ENCODE measurements around the gene MDN1. TPM values are rescaled to one million over a fixed set of nuclear protein-coding genes. Genes with fewer than 3 reads are reported as not detected.

Gene MDN1
- total and polyA plus RNA-seq, 7 donors: 3.0 to 29.9 (median 16.5) TPM

GRCh38 chr6:89724981-89725380 lies 94.6 kb downstream of the MDN1 start:
- intact Hi-C loops (cut with DNase I): no loop called here
- no peak overlapping the region for H3K27ac ChIP-seq
- H3K9me3 ChIP-seq: no peaks in the 10 kb centered on the region
- H3K36me3 ChIP-seq: peaks cover 13 to 93% (median 37%) of the 10 kb centered on the region in 4 donors
- WGBS, 2 donors: 94 to 95% methylated on average over 3 of the region's 3 CpGs
- H3K4me3 ChIP-seq: no peak overlapping the region
- DNase-seq: no peak
- TF ChIP-seq POLR2AphosphoS5 (IDR thresholded peaks at IDR 0.05): no peak
- TF ChIP-seq CTCF (IDR thresholded peaks at IDR 0.05): no peak
- H3K27me3 ChIP-seq: no peaks in the 10 kb centered on the region
- no peaks in the 10 kb centered on the region for H3K4me1 ChIP-seq

GRCh38 chr6:89723046-89723445 lies 96.5 kb downstream of the MDN1 start:
- Histone ChIP-seq H3K36me3 (peaks cover 18 to 91% (median 39%) of the 10 kb centered on the region in 4 donors), H3K27ac (no peak overlapping the region), H3K27me3 (no peaks in the 10 kb centered on the region), H3K4me3 (no peak overlapping the region), H3K9me3 (no peaks in the 10 kb centered on the region), H3K4me1 (no peaks in the 10 kb centered on the region)
- intact Hi-C loops (cut with DNase I): no loop called here
- TF ChIP-seq POLR2AphosphoS5 (IDR thresholded peaks at IDR 0.05) (no peak), CTCF (IDR thresholded peaks at IDR 0.05) (no peak), POLR2A (IDR thresholded peaks at IDR 0.05) (no peak), EP300 (IDR thresholded peaks at IDR 0.05) (no peak)
- 95 to 99% methylated on average over 2 of the region's 2 CpGs for WGBS, 2 donors
- no peak for DNase-seq

GRCh38 chr6:89716532-89716931 lies 103.1 kb downstream of the MDN1 start:
- TF ChIP-seq CTCF (IDR thresholded peaks at IDR 0.05) (no peak), POLR2A (IDR thresholded peaks at IDR 0.05) (no peak), EP300 (IDR thresholded peaks at IDR 0.05) (no peak), POLR2AphosphoS5 (IDR thresholded peaks at IDR 0.05) (no peak)
- Histone ChIP-seq H3K9me3 (no peaks in the 10 kb centered on the region), H3K27me3 (no peaks in the 10 kb centered on the region), H3K4me1 (no peaks in the 10 kb centered on the region), H3K27ac (no peak overlapping the region), H3K4me3 (no peak overlapping the region), H3K36me3 (peaks cover 5 to 95% (median 31%) of the 10 kb centered on the region in 4 donors)
- WGBS, 2 donors: 96 to 97% methylated on average over 3 of the region's 3 CpGs
- intact Hi-C loops (cut with DNase I): no loop called here
- no peak for DNase-seq

GRCh38 chr6:89711801-89712200 lies 107.8 kb downstream of the MDN1 start:
- Histone ChIP-seq H3K36me3 (peaks cover 5 to 100% (median 26%) of the 10 kb centered on the region in 4 donors), H3K27ac (no peak overlapping the region), H3K9me3 (no peaks in the 10 kb centered on the region), H3K27me3 (no peaks in the 10 kb centered on the region), H3K4me1 (no peaks in the 10 kb centered on the region), H3K4me3 (no peak overlapping the region)
- intact Hi-C loops (cut with DNase I): no loop called here
- DNase-seq: no peak
- WGBS, 2 donors: 85 to 91% methylated on average over 3 of the region's 3 CpGs
- no peak for TF ChIP-seq POLR2A (IDR thresholded peaks at IDR 0.05)
- no peak for TF ChIP-seq POLR2AphosphoS5 (IDR thresholded peaks at IDR 0.05)
- no peak for TF ChIP-seq EP300 (IDR thresholded peaks at IDR 0.05)
- TF ChIP-seq CTCF (IDR thresholded peaks at IDR 0.05): no peak

GRCh38 chr6:89708316-89708715 lies 111.3 kb downstream of the MDN1 start:
- TF ChIP-seq EP300 (IDR thresholded peaks at IDR 0.05) (no peak), POLR2AphosphoS5 (IDR thresholded peaks at IDR 0.05) (no peak), POLR2A (IDR thresholded peaks at IDR 0.05) (no peak), CTCF (IDR thresholded peaks at IDR 0.05) (no peak)
- no peaks in the 10 kb centered on the region for H3K4me1 ChIP-seq
- intact Hi-C loops (cut with DNase I): no loop called here
- no peaks in the 10 kb centered on the region for H3K9me3 ChIP-seq
- DNase-seq: no peak
- H3K27ac ChIP-seq: no peak overlapping the region
- peaks cover 5 to 97% (median 17%) of the 10 kb centered on the region in 4 donors for H3K36me3 ChIP-seq
- no peaks in the 10 kb centered on the region for H3K27me3 ChIP-seq
- WGBS, 2 donors: 66 to 83% methylated on average over 4 of the region's 4 CpGs
- H3K4me3 ChIP-seq: no peak overlapping the region

Data from sigmoid colon (tissue), 7 donors.